ENCODE results near the gene GLUL. TPM values are rescaled to one million over a fixed set of nuclear protein-coding genes. Genes with fewer than 3 reads are reported as not detected.

The GLUL gene
- total RNA-seq, 1 experiment from 2014 or later: 94.2 TPM

Other genes with a start within 250 kb of the GLUL start
- not detected in 2 replicates for gene TEDDM1, start 8.9 kb upstream of the GLUL start, total RNA-seq (2014; rRNA removed; shearing (Covaris generic))
- gene RGSL1, start 58.4 kb upstream of the GLUL start, total RNA-seq (2014; rRNA removed; shearing (Covaris generic)): not detected in 2 replicates
- 5.6 and 6.5 TPM in 2 replicates for gene RNASEL, start 197.5 kb upstream of the GLUL start, total RNA-seq (2014; rRNA removed; shearing (Covaris generic))
- 0.91 and 1.6 TPM in 2 replicates for gene RGS16, start 212.6 kb upstream of the GLUL start, total RNA-seq (2014; rRNA removed; shearing (Covaris generic))

All from Daoy (cell line).